OCI-LY1 (cell line): ENCODE results near the gene SUN2.

Experiments used
- H2AFZ ChIP-seq: fragments of 200-600 bp; sonication (generic), shearing (Covaris generic); 2 replicates; pipeline ENCODE4 v1.6.0; 2014; ENCODE audit warnings: antibody characterized with exemption, mild to moderate bottlenecking, low read length
- H3F3A ChIP-seq: fragments of 200-600 bp; sonication (generic), shearing (Covaris generic); 2 replicates; pipeline ENCODE4 v1.6.0; 2014; ENCODE audit warnings: mild to moderate bottlenecking, antibody characterized with exemption, low read length, moderate library complexity; ENCODE audit not compliant: insufficient read depth
- H3K27ac ChIP-seq: fragments of 200-600 bp; sonication (generic); 2 replicates; pipeline ENCODE4 v1.5.1; 2014; ENCODE audit warnings: low read length, mixed run types, mild to moderate bottlenecking, low read depth; ENCODE audit not compliant: poor library complexity, severe bottlenecking
- H3K27me3 ChIP-seq: fragments of 200-600 bp; sonication (generic); 2 replicates; pipeline ENCODE4 v1.6.0; 2014; ENCODE audit warnings: antibody characterized with exemption, mild to moderate bottlenecking, low read length, moderate library complexity; ENCODE audit not compliant: insufficient read depth
- H3K36me3 ChIP-seq: fragments of 200-600 bp; sonication (generic); 2 replicates; pipeline ENCODE4 v1.6.1; 2014; ENCODE audit warnings: mild to moderate bottlenecking, antibody characterized with exemption, low read length, moderate library complexity, mixed read lengths; ENCODE audit not compliant: insufficient read depth
- H3K4me1 ChIP-seq: fragments of 200-600 bp; sonication (generic); 2 replicates; pipeline ENCODE4 v1.5.1; 2014; ENCODE audit warnings: mild to moderate bottlenecking, low read length, moderate library complexity; ENCODE audit not compliant: insufficient read depth, severe bottlenecking
- H3K4me2 ChIP-seq: fragments of 200-600 bp; sonication (generic), shearing (Covaris generic); 2 replicates; pipeline ENCODE4 v1.6.1; 2014; ENCODE audit warnings: low read length
- H3K4me3 ChIP-seq: fragments of 200-600 bp; sonication (generic); 2 replicates; pipeline ENCODE4 v1.5.1; 2014; ENCODE audit warnings: low read length, low read depth, mild to moderate bottlenecking, mixed read lengths; ENCODE audit not compliant: poor library complexity, severe bottlenecking
- H3K79me2 ChIP-seq: fragments of 200-600 bp; shearing (Covaris generic); 2 replicates; pipeline ENCODE4 v1.6.1; 2016; ENCODE audit warnings: mixed run types, low read length, mixed read lengths; ENCODE audit not compliant: insufficient read depth
- H3K9ac ChIP-seq: fragments of 200-600 bp; sonication (generic), shearing (Covaris generic); 2 replicates; pipeline ENCODE4 v1.6.1; 2014; ENCODE audit warnings: mild to moderate bottlenecking, low read length, mixed read lengths
- H3K9me2 ChIP-seq: fragments of 200-600 bp; sonication (generic), shearing (Covaris generic); 2 replicates; pipeline ENCODE4 v1.6.1; 2014; ENCODE audit warnings: low read depth, mild to moderate bottlenecking, low read length, mixed read lengths
- H3K9me3 ChIP-seq: fragments of 200-600 bp; shearing (Covaris generic); 2 replicates; pipeline ENCODE4 v1.6.1; 2014; ENCODE audit warnings: low read length, mixed read lengths
- H4K20me1 ChIP-seq: fragments of 200-600 bp; sonication (generic), shearing (Covaris generic); 2 replicates; pipeline ENCODE4 v1.6.0; 2016; ENCODE audit warnings: mild to moderate bottlenecking, low read length; ENCODE audit not compliant: insufficient read depth
- CTCF ChIP-seq: fragments of 200-600 bp; sonication (generic), shearing (Covaris generic); IDR thresholded peaks from 2 replicates; pipeline ENCODE4 v1.5.1; 2017; ENCODE audit warnings: mild to moderate bottlenecking, antibody characterized with exemption, low read length, moderate library complexity, mixed read lengths
- EZH2 ChIP-seq: fragments of 200-600 bp; sonication (generic), shearing (Covaris generic); IDR thresholded peaks from 2 replicates; pipeline ENCODE4 v1.8.0; 2017; ENCODE audit warnings: borderline replicate concordance, mixed run types, mild to moderate bottlenecking, antibody characterized with exemption, low read length, moderate library complexity, mixed read lengths

The SUN2 gene

GRCh38 chr22:38716826-38717225 lies 39.0 kb downstream of the SUN2 start:
- Histone ChIP-seq H3K9me3 (no peaks in the 10 kb centered on the region), H2AFZ (no peak overlapping the region), H4K20me1 (no peaks in the 10 kb centered on the region), H3K27ac (no peak overlapping the region), H3K36me3 (peaks cover 59% of the 10 kb centered on the region; the same call in 1 of the 2 replicates), H3K4me1 (no peaks in the 10 kb centered on the region), H3K4me2 (no peak overlapping the region), H3K79me2 (peaks cover 25% of the 10 kb centered on the region), H3F3A (no peaks in the 10 kb centered on the region), H3K9me2 (no peaks in the 10 kb centered on the region), H3K4me3 (no peak overlapping the region), H3K27me3 (no peaks in the 10 kb centered on the region), H3K9ac (no peak overlapping the region)
- TF ChIP-seq EZH2, result no peak
- no peak for TF ChIP-seq CTCF

- H3K27me3 ChIP-seq, result no peaks in the 10 kb centered on the region
- H3K79me2 ChIP-seq, result peaks cover 27% of the 10 kb centered on the region
- peaks cover 59% of the 10 kb centered on the region; the same call in 1 of the 2 replicates for H3K36me3 ChIP-seq
- no peaks in the 10 kb centered on the region for H3K9me2 ChIP-seq
- no peaks in the 10 kb centered on the region for H4K20me1 ChIP-seq
- no peak overlapping the region for H3K9ac ChIP-seq
- no peak overlapping the region for H3K4me3 ChIP-seq
- no peak overlapping the region for H3K4me2 ChIP-seq
- H3K4me1 ChIP-seq, result no peaks in the 10 kb centered on the region
- H2AFZ ChIP-seq, result no peak overlapping the region
- H3K27ac ChIP-seq, result no peak overlapping the region
- TF ChIP-seq EZH2, result no peak
- no peak for TF ChIP-seq CTCF
- no peaks in the 10 kb centered on the region for H3F3A ChIP-seq
- H3K9me3 ChIP-seq, result no peaks in the 10 kb centered on the region
Measured at GRCh38 chr22:38716271-38716670, 39.5 kb downstream of the SUN2 start.

GRCh38 chr22:38715852-38716251 lies 39.9 kb downstream of the SUN2 start:
- H3K4me3 ChIP-seq, result no peak overlapping the region
- no peak overlapping the region for H3K27ac ChIP-seq
- H3K9ac ChIP-seq, result no peak overlapping the region
- H3K36me3 ChIP-seq, result peaks cover 61% of the 10 kb centered on the region; the same call in 1 of the 2 replicates
- no peaks in the 10 kb centered on the region for H3K4me1 ChIP-seq
- TF ChIP-seq CTCF (no peak), EZH2 (no peak)
- no peak overlapping the region for H2AFZ ChIP-seq
- H3K79me2 ChIP-seq, result peaks cover 31% of the 10 kb centered on the region
- H3K27me3 ChIP-seq, result no peaks in the 10 kb centered on the region
- no peaks in the 10 kb centered on the region for H3K9me2 ChIP-seq
- H3F3A ChIP-seq, result no peaks in the 10 kb centered on the region
- H3K4me2 ChIP-seq, result no peak overlapping the region
- no peaks in the 10 kb centered on the region for H3K9me3 ChIP-seq
- H4K20me1 ChIP-seq, result no peaks in the 10 kb centered on the region
